Fibroblast of lung (primary cell): ENCODE data around the gene SPI1. TPM values are rescaled to one million over a fixed set of nuclear protein-coding genes. Genes with fewer than 3 reads are reported as not detected.
"Not testable (repeated sequence)": the region's sequence is repeated elsewhere in the genome, so short reads cannot be mapped to it uniquely, and the experiment has no call there.

Source experiments
- DNase-seq, 2 donors: peaks; one replicate each; pipeline versions ENCODE4 v3.0.0 to v3.0.0-alpha.2; 2010; ENCODE audit warnings: low read depth in 2 of 2
- H2AFZ ChIP-seq: 2 replicates; pipeline ENCODE4 v1.5.1; 2012; ENCODE audit warnings: low read length, control low read depth, inconsistent platforms
- H3K27ac ChIP-seq: 2 replicates; pipeline ENCODE4 v1.5.1; 2011; ENCODE audit warnings: low read length, control low read depth; ENCODE audit not compliant: insufficient read depth
- H3K27me3 ChIP-seq: 2 replicates; pipeline ENCODE4 v1.5.1; 2011; ENCODE audit warnings: mild to moderate bottlenecking, low read length; ENCODE audit not compliant: control insufficient read depth, insufficient read depth
- H3K36me3 ChIP-seq: 2 replicates; pipeline ENCODE4 v1.5.1; 2011; ENCODE audit warnings: low read length; ENCODE audit not compliant: control insufficient read depth, insufficient read depth
- H3K4me1 ChIP-seq: 2 replicates; pipeline ENCODE4 v1.5.1; 2011; ENCODE audit warnings: low read length; ENCODE audit not compliant: control insufficient read depth, insufficient read depth; ENCODE audit errors: extremely low read depth
- H3K4me2 ChIP-seq: 2 replicates; pipeline ENCODE4 v1.5.1; 2011; ENCODE audit warnings: low read length, control low read depth; ENCODE audit not compliant: insufficient read depth; ENCODE audit errors: extremely low read depth
- H3K4me3 ChIP-seq, 4 experiments: fragments of 200-600 bp in 1 of 4; sonication (generic) in 1 of 4; replicated peaks in 1 of 4; 2 replicates each; pipeline ENCODE4 v1.5.1; 2011 to 2016; ENCODE audit warnings: low read length in 4 of 4, low read depth in 3 of 4, mild to moderate bottlenecking in 3 of 4, control low read depth in 2 of 4, inconsistent platforms in 1 of 4, mixed read lengths in 1 of 4; ENCODE audit not compliant: insufficient read depth in 1 of 4; ENCODE audit errors: control extremely low read depth in 1 of 4
- H3K79me2 ChIP-seq: 2 replicates; pipeline ENCODE4 v1.5.1; 2012; ENCODE audit warnings: mild to moderate bottlenecking, low read length, inconsistent platforms; ENCODE audit not compliant: control insufficient read depth, insufficient read depth
- H3K9ac ChIP-seq: 2 replicates; pipeline ENCODE4 v1.5.1; 2011; ENCODE audit warnings: mild to moderate bottlenecking, low read length, control low read depth; ENCODE audit not compliant: insufficient read depth
- H3K9me3 ChIP-seq: 2 replicates; pipeline ENCODE4 v1.5.1; 2012; ENCODE audit warnings: low read depth, low read length; ENCODE audit not compliant: control insufficient read depth, insufficient read depth
- H4K20me1 ChIP-seq: 2 replicates; pipeline ENCODE4 v1.5.1; 2011; ENCODE audit warnings: low read length; ENCODE audit not compliant: control insufficient read depth, insufficient read depth; ENCODE audit errors: extremely low read depth
- EZH2 ChIP-seq: IDR thresholded peaks from 2 replicates; pipeline ENCODE4 v1.5.1; 2012; ENCODE audit warnings: low read length, control low read depth, mild to moderate bottlenecking; ENCODE audit errors: missing control alignments
- polyA plus RNA-seq, 2 donors: library from polyadenylated mRNA; depleted of rRNA in 1 of 2; stranded (reverse) in 1 of 2; unstranded in 1 of 2; fragments of >200 nt; gene quantifications; 2 replicates each; pipeline ENCODE4 v1.2.1, GENCODE V29; 2011 to 2012; ENCODE audit warnings: missing spikeins in 1 of 2
- total RNA-seq: library from RNA; depleted of rRNA; stranded (reverse); fragments of >200 nt; gene quantifications from 2 replicates; pipeline ENCODE4 v1.2.1, GENCODE V29; 2014
- TF ChIP-seq, protein P1 (sequence below), 2 donors: IDR thresholded peaks in 1 of 2; conservative IDR thresholded peaks in 1 of 2; 1 replicate in 1 of 2; 2 replicates in 1 of 2; pipeline ENCODE4 v1.5.1; 2011 to 2012; ENCODE audit warnings: low read length in 2 of 2, control low read depth in 1 of 2, inconsistent platforms in 1 of 2, low read depth in 1 of 2, mild to moderate bottlenecking in 1 of 2

The SPI1 gene
- total and polyA plus RNA-seq, 2 donors (not counting 1 experiment from before 2014, with no cell fraction given): not detected

DNA sequence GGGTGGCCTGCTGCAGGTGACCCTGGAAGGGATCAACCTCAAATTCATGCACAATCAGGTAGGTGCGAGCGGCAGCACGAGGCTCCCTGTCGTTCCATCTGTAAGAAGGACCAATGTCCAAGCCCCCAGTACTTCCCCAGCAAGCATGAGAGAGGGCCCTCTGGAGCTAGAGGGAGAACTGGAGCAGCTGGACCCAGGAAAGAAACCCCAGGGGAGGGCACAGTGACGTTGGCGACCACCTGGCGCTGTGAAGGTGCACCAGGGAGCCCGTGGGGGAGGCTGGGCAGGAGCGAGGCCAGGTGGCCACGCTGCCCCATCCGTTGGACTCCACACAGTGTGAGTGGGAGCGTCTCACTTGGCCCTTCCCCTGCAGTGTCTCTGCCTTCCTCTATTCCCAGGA lies 53.8 kb downstream of the SPI1 start:
- H3K4me3 ChIP-seq: no peak overlapping the region
- no peak overlapping the region for H3K9ac ChIP-seq
- no peaks in the 10 kb centered on the region for H4K20me1 ChIP-seq
- DNase-seq: no peak
- H3K27me3 ChIP-seq: no peaks in the 10 kb centered on the region
- peaks cover 10% of the 10 kb centered on the region for H3K36me3 ChIP-seq
- H3K9me3 ChIP-seq: no peaks in the 10 kb centered on the region
- H3K4me1 ChIP-seq: no peaks in the 10 kb centered on the region
- no peaks in the 10 kb centered on the region for H3K79me2 ChIP-seq
- H3K4me2 ChIP-seq: no peak overlapping the region
- H2AFZ ChIP-seq: no peak overlapping the region
- H3K27ac ChIP-seq: no peak overlapping the region
- no peak for TF ChIP-seq EZH2
- TF ChIP-seq, protein P1, sequence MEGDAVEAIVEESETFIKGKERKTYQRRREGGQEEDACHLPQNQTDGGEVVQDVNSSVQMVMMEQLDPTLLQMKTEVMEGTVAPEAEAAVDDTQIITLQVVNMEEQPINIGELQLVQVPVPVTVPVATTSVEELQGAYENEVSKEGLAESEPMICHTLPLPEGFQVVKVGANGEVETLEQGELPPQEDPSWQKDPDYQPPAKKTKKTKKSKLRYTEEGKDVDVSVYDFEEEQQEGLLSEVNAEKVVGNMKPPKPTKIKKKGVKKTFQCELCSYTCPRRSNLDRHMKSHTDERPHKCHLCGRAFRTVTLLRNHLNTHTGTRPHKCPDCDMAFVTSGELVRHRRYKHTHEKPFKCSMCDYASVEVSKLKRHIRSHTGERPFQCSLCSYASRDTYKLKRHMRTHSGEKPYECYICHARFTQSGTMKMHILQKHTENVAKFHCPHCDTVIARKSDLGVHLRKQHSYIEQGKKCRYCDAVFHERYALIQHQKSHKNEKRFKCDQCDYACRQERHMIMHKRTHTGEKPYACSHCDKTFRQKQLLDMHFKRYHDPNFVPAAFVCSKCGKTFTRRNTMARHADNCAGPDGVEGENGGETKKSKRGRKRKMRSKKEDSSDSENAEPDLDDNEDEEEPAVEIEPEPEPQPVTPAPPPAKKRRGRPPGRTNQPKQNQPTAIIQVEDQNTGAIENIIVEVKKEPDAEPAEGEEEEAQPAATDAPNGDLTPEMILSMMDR (conservative IDR thresholded peaks at IDR 0.05 in 1 of 2, IDR thresholded peaks at IDR 0.05 in 1 of 2; ENCODE audit: low read depth in 1 of 2, low read length in 2 of 2): no peak

DNA sequence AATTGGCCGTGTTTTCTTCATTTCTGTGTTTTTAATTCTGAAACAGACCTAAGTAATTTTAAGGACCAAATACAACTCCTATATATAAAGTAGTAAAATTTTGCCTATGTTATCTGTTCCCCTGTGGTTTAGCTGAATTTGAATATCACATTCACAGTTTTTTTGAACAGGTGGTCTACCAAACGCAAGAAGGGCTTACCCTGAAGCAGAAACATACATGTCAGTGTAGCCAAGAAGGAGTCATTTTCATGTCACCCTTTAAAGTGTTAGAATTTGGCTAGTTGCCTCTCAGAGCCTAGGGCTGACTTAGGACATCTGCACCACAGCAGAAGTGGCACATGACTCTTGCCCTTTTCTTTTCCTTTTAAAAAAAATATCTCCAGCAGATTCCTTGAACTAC lies 60.2 kb downstream of the SPI1 start:
- Histone ChIP-seq H3K79me2 (no peaks in the 10 kb centered on the region), H3K9ac (no peak overlapping the region), H3K9me3 (no peaks in the 10 kb centered on the region), H3K4me3 (no peak overlapping the region), H3K4me2 (no peak overlapping the region), H3K27ac (no peak overlapping the region), H3K4me1 (no peaks in the 10 kb centered on the region), H3K27me3 (no peaks in the 10 kb centered on the region), H3K36me3 (no peaks in the 10 kb centered on the region), H4K20me1 (no peaks in the 10 kb centered on the region), H2AFZ (no peak overlapping the region)
- TF ChIP-seq, protein P1 (conservative IDR thresholded peaks at IDR 0.05 in 1 of 2, IDR thresholded peaks at IDR 0.05 in 1 of 2; ENCODE audit: low read depth in 1 of 2, low read length in 2 of 2): no peak
- TF ChIP-seq EZH2: no peak
- DNase-seq: no peak

DNA sequence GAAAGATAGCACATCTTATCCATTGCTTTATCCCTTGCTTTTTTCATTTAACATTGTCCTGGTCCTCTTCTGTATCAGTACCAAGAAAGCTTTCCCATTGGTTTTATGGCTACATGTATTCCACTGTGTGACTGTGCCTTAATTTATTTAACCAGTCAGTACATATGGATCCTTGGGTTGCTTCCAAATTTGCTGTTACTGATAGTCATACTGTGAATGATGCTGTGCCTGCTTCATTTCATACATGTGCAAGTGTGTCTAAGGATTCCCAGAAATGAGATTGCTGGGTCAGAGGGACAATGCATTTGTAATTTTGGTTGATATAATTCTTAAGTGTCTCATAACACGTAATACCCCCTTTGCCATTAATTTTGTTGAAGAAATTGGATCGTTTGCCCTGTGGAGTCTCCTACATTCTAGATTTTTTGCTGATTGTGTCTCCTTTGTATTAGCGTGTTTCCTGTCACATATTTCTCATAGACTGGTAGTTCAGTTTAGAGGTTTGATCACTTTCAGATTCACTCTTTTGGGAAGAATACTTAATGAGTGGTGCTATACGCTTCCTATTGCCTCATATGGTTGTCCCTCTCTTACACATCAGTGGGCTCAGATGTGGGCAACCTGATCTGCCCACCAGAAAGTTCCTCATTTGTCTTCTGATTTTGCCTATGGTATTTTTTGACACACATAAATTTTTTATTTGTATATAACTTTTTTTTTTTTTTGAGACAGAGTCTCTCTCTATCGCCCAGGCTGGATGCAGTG lies 61.1 kb downstream of the SPI1 start:
- Histone ChIP-seq H3K9ac (no peak overlapping the region), H2AFZ (no peak overlapping the region), H3K36me3 (no peaks in the 10 kb centered on the region), H3K9me3 (no peaks in the 10 kb centered on the region), H3K4me1 (no peaks in the 10 kb centered on the region), H3K27ac (no peak overlapping the region), H4K20me1 (no peaks in the 10 kb centered on the region), H3K4me3 (no peak overlapping the region), H3K79me2 (no peaks in the 10 kb centered on the region), H3K4me2 (no peak overlapping the region), H3K27me3 (no peaks in the 10 kb centered on the region)
- TF ChIP-seq, protein P1 (conservative IDR thresholded peaks at IDR 0.05 in 1 of 2, IDR thresholded peaks at IDR 0.05 in 1 of 2; ENCODE audit: low read depth in 1 of 2, low read length in 2 of 2): no peak
- no peak for TF ChIP-seq EZH2
- DNase-seq: no peak

DNA sequence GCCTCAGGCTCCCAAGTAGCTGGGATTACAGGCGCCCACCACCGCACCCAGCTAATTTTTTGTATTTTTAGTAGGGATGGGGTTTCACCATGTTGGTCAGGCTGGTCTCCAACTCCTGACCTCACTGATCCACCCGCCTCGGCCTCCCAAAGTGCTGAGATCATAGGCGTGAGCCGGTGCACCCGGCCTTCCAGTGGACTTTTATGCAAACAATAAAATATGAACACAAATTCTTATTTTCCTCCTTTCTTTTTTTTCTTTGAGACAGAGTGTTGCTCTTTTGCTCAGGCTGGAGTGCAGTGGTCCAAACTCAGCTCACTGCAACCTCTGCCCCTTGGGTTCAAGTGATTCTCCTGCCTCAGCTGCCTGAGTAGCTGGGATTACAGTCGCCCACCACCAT lies 61.8 kb downstream of the SPI1 start:
- H3K4me3 ChIP-seq, H3K36me3 ChIP-seq, H3K4me2 ChIP-seq, H3K9ac ChIP-seq, H3K27me3 ChIP-seq, H4K20me1 ChIP-seq, DNase-seq, H3K9me3 ChIP-seq, H3K79me2 ChIP-seq, H3K27ac ChIP-seq, H2AFZ ChIP-seq, H3K4me1 ChIP-seq: not testable (repeated sequence)
